NCI-H1694 treated with DMSO at 0.1 percent for 48 hours (cell line): ENCODE results near the gene THOP1.

Experiments used
- DNase-seq: peaks from one replicate; lab custom pipeline; 2025; lab: John Stamatoyannopoulos, UW

Gene THOP1

DNA sequence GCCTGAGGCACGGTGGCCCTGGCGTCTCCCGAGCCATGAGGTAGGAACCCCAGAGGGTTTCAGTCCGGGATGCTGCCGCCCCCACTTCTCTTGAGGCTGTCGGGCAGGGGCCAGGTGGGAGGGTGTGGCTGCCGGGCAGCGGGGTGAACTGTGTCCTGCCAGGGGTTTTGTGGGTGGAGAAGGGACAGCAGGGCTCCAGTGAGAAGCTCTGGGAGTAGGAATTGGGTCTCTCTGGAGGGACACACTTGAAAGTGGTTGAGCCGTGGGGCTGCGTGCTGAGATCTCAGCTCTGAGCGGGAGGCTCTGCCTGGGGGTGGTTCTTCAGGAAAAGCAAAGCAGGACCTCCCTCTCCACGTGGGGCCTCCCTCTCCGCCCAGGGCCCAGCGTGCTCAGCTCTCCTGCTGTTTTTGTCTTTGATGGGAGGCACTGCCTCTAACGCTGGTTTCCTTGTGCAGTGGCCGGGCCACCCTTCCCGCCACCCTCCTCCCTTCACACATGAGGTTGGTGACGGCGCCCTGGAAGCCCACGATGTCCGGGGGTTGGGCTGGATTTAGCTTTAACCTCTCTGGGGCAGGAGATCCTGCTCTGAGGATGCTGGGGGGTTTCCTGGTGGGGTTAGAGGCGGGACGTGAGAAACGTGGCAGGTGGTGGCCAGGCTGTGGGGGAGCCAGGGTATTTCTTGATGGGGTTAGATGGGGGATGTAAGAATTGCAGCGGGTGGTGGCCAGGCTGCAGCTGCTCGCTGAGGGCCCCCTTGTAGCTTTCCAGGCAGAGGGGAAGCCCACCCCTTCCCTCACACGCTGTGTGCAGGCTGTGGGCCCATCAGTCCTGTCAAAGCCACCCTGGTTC is 19.1 kb downstream of the THOP1 start:
- DNase-seq: no peak

DNA sequence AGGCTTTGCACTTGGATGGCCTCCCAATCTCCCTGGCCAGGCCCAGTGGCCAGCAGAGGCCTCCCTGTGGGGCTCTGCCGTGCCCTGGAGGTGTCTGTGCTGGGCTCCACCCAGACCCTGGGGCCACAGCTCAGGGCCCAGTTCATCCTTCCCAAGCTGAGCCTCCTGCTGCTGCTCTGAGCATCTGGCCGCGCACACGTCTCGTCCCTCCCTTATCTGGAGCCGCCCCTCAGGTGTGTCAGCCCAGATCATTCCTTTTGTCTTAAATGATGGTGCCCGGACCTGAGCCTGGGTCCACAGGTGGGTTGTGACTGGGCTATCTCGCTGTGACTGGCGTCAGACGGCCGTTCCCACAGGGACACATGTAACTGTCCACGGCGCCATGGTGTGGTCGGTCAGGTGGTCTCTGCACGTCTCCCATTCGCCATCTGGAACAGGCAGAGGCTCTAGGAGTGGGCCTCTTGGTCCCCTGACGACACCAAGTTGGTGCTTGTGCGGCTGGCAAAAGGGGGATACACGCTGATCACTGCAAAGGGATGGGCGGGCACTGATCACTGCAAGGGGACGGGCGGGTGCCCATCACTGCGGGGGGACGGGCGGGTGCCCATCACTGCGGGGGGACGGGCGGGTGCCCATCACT is 20.1 kb downstream of the THOP1 start:
- no peak for DNase-seq

GRCh38 chr19:2805991-2806649 is 20.8 kb downstream of the THOP1 start:
- no peak for DNase-seq

- DNase-seq: no peak
Measured at GRCh38 chr19:2806736-2807378, 21.6 kb downstream of the THOP1 start.

DNA sequence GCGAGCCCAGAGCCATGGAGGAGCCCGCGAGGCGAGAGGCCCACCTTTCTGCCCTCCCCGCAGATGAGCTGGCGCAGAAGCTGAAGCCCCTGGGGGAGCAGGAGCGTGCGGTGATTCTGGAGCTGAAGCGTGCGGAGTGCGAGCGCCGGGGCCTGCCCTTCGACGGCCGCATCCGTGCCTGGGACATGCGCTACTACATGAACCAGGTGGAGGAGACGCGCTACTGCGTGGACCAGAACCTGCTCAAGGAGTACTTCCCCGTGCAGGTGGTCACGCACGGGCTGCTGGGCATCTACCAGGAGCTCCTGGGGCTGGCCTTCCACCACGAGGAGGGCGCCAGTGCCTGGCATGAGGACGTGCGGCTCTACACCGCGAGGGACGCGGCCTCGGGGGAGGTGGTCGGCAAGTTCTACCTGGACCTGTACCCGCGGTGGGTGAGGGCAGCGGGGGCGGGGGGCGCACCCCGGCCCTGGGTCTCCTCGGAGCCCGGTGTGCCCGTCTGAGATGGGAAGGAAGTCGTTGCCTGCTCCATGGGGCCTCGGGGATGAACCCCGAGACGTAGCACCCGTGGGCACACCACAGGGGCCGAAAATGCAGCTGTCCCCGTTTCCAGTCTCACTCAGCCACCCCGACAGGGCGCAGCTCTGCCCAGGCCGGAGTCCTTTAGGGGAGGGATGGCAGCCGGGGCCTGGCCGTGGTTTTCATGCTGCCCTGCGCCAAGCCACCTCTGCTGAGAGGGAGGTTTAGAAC is 22.3 kb downstream of the THOP1 start:
- no peak for DNase-seq

- no peak for DNase-seq
Measured at GRCh38 chr19:2808129-2808941, 23.0 kb downstream of the THOP1 start.

- DNase-seq: no peak
Measured at GRCh38 chr19:2809387-2810140, 24.3 kb downstream of the THOP1 start.

DNA sequence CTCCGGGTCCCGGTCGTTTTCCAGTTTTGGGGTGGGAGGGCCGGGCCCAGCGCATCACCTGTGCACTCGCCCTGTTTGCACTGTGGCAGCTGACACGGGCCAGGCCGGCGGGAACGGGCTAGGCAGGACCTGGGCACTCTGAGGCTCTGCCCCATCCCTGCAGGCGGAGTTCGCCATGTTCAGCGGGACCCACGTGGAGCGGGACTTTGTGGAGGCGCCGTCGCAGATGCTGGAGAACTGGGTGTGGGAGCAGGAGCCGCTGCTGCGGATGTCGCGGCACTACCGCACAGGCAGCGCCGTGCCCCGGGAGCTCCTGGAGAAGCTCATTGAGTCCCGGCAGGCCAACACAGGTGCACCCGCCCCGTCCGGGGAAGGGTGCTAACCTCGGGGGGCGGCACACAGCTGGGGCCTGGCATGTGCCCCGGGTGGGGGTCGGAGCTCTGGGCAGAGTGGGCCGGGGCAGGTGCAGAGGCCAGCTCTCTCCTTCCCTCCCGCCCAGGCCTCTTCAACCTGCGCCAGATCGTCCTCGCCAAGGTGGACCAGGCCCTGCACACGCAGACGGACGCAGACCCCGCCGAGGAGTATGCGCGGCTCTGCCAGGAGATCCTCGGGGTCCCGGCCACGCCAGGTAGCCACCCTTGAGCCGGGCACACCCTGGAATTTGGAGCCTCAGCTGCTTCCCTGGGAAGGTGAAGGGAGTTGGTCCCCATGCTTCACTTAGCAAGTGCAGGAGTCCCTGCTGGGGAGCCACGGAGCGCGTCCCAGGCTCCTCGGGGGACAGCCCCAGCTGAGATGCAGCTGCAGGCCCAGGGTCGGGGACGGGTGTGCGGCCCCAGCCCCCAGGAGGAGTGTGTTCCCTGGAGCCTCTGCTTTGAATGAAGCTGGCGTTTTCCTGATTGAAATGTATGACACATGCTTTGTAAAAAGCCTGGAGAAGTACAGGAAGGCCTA is 25.1 kb downstream of the THOP1 start:
- DNase-seq: no peak

GRCh38 chr19:2811221-2811722 is 26.0 kb downstream of the THOP1 start:
- DNase-seq: no peak

GRCh38 chr19:2811735-2812413 is 26.6 kb downstream of the THOP1 start:
- DNase-seq: no peak

- no peak for DNase-seq
Measured at GRCh38 chr19:2812414-2813234, 27.3 kb downstream of the THOP1 start.

DNA sequence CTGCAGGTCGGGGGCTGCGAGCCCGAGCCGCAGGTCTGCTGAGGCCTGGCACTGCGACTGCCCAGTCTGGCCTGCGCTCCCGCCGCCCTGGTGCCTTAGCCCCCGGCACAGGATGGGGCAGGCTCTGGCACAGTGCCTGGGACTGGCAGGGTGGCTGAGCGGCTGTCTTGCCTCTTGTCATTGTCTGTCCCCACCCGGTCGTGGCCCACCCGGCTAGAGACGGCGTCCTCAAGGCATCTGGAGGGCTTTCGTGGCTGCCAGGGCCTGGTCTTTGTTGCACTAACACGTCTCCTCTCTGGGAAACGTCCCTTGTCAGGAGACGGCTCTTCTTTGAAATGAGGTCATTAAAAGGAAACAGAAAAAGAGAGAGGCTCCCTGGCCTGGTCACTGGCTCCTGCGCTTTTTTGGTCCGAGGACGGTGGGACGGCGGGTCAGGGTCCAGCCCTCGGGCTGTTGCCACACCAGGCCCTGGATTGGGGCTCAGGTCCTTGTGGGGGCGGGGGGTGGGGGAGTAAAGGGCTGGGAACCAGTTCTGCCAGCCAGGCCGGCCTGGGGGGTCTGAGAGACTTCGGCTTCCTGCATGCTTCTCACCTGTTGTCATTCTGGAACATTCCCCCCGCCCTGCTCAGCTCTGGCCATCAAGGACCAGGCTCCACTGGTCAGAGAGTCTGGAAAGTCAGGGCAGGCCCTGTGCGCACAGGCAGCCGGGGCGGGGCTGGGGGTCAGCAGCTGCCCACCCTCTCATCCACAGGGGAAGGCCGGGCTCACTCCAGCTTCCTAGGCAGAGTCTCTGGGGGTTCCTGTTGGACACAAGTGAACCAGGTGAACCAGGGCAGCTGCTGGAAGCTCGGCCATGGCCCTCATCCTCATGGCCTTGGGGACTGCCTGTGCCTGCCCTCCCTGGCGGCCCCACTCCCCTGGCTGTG is 28.2 kb downstream of the THOP1 start:
- no peak for DNase-seq

- DNase-seq: no peak
Measured at GRCh38 chr19:2814426-2814825, 29.1 kb downstream of the THOP1 start.

GRCh38 chr19:2815191-2815614 is 29.9 kb downstream of the THOP1 start:
- DNase-seq: no peak

DNA sequence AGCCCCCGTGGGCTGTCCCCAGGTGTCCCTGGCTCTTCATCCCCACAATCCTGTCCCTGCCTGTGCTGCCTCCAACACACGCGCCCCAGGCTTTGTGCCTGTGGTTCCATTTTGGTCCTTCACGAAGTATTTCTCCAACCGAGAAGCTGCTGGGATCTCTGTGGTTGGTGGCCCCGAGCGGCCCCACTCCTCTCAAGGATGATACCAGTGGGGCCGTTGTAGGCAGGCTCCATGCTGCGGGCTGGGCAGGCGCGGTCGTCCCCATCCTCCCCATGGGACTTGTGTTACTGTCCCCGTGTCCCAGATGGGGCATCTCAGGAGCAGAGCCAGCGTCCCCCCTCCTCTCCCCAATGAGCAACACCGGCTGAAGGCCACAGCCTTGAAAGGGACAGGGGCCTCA is 30.6 kb downstream of the THOP1 start:
- DNase-seq: no peak

- no peak for DNase-seq
Measured at GRCh38 chr19:2816641-2817040, 31.3 kb downstream of the THOP1 start.
